Measurements from ENCODE around the gene ADGRL2. TPM values are rescaled to one million over a fixed set of nuclear protein-coding genes. Genes with fewer than 3 reads are reported as not detected.

The ADGRL2 gene
- polyA plus RNA-seq, 3 donors: not detected

DNA sequence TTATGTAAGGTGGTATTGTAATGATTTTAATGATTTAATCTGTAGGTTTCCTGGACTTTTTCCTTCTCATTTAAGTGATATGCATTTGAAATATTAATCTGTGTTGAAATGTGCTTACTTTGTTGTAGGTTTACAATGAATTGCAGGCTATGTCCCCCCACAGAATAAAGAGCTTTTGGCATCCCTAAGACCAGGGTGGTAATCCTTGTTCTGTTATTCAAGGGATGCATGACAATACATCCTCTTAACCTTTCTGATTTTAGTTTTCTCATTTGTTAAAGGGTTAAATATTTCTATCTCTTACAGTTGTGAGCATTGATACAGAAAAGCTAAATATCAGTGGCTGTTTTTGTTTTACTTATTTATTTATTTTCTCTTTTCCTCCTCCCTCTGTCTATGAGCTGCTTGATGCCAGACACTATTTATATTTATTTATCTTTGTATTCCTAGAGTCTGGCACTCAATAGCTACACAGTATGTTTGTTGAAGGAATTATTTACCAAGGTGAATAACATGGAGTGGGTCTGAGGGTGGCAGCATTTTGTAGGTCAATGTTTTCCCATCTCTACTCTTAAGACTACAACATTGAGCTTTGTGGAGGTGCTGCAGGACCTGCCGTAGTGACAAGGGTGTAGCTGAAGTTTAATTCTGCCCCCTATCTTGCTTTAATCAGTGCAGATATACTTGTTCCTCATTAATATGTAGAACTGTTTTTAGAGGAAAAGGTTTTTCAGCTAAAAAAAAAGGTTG is 19.9 kb upstream of the ADGRL2 start:
- peaks cover 0 to 2% (median 1%) of the 10 kb centered on the region in 3 donors for H3K27me3 Mint-ChIP-seq (ENCODE audit: low read depth in 3 of 3)
- no peaks in the 10 kb centered on the region for H3K79me2 ChIP-seq (ENCODE audit: insufficient read depth, low read length)
- no peaks in the 10 kb centered on the region for H3K27me3 ChIP-seq (ENCODE audit: control insufficient read depth in 2 of 2, insufficient read depth in 2 of 2, low read length in 2 of 2)
- no peaks in the 10 kb centered on the region for H3K4me1 Mint-ChIP-seq
- no peaks in the 10 kb centered on the region for H3K36me3 Mint-ChIP-seq
- no peaks in the 10 kb centered on the region for H4K20me1 ChIP-seq (ENCODE audit: insufficient read depth, low read length)
- no peaks in the 10 kb centered on the region for H3K36me3 ChIP-seq (replicated peaks in 1 of 2; ENCODE audit: control insufficient read depth in 1 of 2, insufficient read depth in 2 of 2, low read length in 2 of 2)
- H3K9me3 ChIP-seq (replicated peaks in 1 of 2; ENCODE audit: control insufficient read depth in 1 of 2, insufficient read depth in 1 of 2, low read length in 2 of 2): peaks cover 0 to 5% of the 10 kb centered on the region in 2 donors
- no peak overlapping the region for H3K27ac ChIP-seq (ENCODE audit: low read depth in 1 of 2, low read length in 2 of 2)
- H3K4me3 Mint-ChIP-seq: no peak overlapping the region
- no peak overlapping the region for H2AFZ ChIP-seq (ENCODE audit: insufficient read depth, low read depth, low read length, poor library complexity, severe bottlenecking)
- intact Hi-C loops (cut with micrococcal nuclease): no loop called here
- TF ChIP-seq, protein P1, sequence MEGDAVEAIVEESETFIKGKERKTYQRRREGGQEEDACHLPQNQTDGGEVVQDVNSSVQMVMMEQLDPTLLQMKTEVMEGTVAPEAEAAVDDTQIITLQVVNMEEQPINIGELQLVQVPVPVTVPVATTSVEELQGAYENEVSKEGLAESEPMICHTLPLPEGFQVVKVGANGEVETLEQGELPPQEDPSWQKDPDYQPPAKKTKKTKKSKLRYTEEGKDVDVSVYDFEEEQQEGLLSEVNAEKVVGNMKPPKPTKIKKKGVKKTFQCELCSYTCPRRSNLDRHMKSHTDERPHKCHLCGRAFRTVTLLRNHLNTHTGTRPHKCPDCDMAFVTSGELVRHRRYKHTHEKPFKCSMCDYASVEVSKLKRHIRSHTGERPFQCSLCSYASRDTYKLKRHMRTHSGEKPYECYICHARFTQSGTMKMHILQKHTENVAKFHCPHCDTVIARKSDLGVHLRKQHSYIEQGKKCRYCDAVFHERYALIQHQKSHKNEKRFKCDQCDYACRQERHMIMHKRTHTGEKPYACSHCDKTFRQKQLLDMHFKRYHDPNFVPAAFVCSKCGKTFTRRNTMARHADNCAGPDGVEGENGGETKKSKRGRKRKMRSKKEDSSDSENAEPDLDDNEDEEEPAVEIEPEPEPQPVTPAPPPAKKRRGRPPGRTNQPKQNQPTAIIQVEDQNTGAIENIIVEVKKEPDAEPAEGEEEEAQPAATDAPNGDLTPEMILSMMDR (IDR thresholded peaks at IDR 0.05): no peak
- DNase-seq: no peak
- no CpG with 5 or more reads among the region's 1 CpG for WGBS (ENCODE audit: insufficient coverage)
- H3K4me1 ChIP-seq (ENCODE audit: control insufficient read depth in 1 of 2, insufficient read depth in 2 of 2, low read length in 2 of 2): no peaks in the 10 kb centered on the region
- H3K27ac Mint-ChIP-seq: no peak overlapping the region
- no peak overlapping the region for H3K9ac ChIP-seq (ENCODE audit: insufficient read depth, low read length, poor library complexity, severe bottlenecking)
- H3K4me2 ChIP-seq (replicated peaks; ENCODE audit: extremely low read depth, low read length, poor library complexity, severe bottlenecking): no peak overlapping the region
- no peak overlapping the region for H3K4me3 ChIP-seq (replicated peaks in 1 of 3; ENCODE audit: low read depth in 2 of 3, low read length in 3 of 3)
- H3K9me3 Mint-ChIP-seq: peaks cover 0 to 7% (median 4%) of the 10 kb centered on the region in 7 donors

DNA sequence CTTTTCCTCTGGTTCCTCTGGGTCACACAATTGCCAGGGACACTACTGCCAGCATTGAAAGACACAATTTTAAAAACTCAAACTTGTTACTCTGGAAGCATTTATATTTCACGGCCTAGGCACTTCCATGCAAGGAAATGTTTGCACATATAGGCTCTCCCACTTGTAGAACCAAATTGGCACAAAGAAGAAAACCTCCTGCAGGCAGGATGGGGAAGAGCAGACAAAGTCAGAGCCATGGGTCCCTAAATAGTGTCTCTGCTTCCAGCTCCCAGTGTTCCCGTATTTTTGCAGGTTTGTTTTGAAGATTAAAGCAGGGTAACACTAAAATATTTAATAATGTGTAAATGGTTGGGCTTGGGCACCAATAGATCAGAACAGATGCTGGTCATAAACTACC is 19.0 kb upstream of the ADGRL2 start:
- Histone ChIP-seq H3K27ac (ENCODE audit: low read depth in 1 of 2, low read length in 2 of 2) (no peak overlapping the region), H3K27me3 (ENCODE audit: control insufficient read depth in 2 of 2, insufficient read depth in 2 of 2, low read length in 2 of 2) (no peaks in the 10 kb centered on the region), H3K36me3 (replicated peaks in 1 of 2; ENCODE audit: control insufficient read depth in 1 of 2, insufficient read depth in 2 of 2, low read length in 2 of 2) (no peaks in the 10 kb centered on the region), H3K4me1 (ENCODE audit: control insufficient read depth in 1 of 2, insufficient read depth in 2 of 2, low read length in 2 of 2) (no peaks in the 10 kb centered on the region), H3K9ac (ENCODE audit: insufficient read depth, low read length, poor library complexity, severe bottlenecking) (no peak overlapping the region), H3K9me3 (replicated peaks in 1 of 2; ENCODE audit: control insufficient read depth in 1 of 2, insufficient read depth in 1 of 2, low read length in 2 of 2) (peaks cover 0 to 10% of the 10 kb centered on the region in 2 donors), H3K79me2 (ENCODE audit: insufficient read depth, low read length) (no peaks in the 10 kb centered on the region), H2AFZ (ENCODE audit: insufficient read depth, low read depth, low read length, poor library complexity, severe bottlenecking) (no peak overlapping the region), H4K20me1 (ENCODE audit: insufficient read depth, low read length) (no peaks in the 10 kb centered on the region), H3K4me3 (replicated peaks in 1 of 3; ENCODE audit: low read depth in 2 of 3, low read length in 3 of 3) (no peak overlapping the region), H3K4me2 (replicated peaks; ENCODE audit: extremely low read depth, low read length, poor library complexity, severe bottlenecking) (no peak overlapping the region)
- Mint-ChIP-seq H3K4me3 (no peak overlapping the region), H3K9me3 (peaks cover 0 to 9% (median 6%) of the 10 kb centered on the region in 7 donors), H3K36me3 (no peaks in the 10 kb centered on the region), H3K4me1 (no peaks in the 10 kb centered on the region), H3K27ac (no peak overlapping the region), H3K27me3 (ENCODE audit: low read depth in 3 of 3) (peaks cover 0 to 2% (median 1%) of the 10 kb centered on the region in 3 donors)
- TF ChIP-seq, protein P1 (IDR thresholded peaks at IDR 0.05): no peak
- intact Hi-C loops (cut with micrococcal nuclease): no loop called here
- WGBS (ENCODE audit: insufficient coverage): no CpG with 5 or more reads among the region's 2 CpGs
- DNase-seq: no peak

Data from CD14-positive monocyte (primary cell).